ENCODE measurements around the gene ERRFI1.
"Not testable (repeated sequence)": the region's sequence is repeated elsewhere in the genome, so short reads cannot be mapped to it uniquely, and the experiment has no call there.

ERRFI1 gene

GRCh38 chr1:8026153-8026975 is at the start of gene ERRFI1:
ERRFI1 (minus strand) TSS chr1:8026309; CDS start chr1:8015619, 10,690 bp downstream.
- FAIRE-seq: no peak

DNA sequence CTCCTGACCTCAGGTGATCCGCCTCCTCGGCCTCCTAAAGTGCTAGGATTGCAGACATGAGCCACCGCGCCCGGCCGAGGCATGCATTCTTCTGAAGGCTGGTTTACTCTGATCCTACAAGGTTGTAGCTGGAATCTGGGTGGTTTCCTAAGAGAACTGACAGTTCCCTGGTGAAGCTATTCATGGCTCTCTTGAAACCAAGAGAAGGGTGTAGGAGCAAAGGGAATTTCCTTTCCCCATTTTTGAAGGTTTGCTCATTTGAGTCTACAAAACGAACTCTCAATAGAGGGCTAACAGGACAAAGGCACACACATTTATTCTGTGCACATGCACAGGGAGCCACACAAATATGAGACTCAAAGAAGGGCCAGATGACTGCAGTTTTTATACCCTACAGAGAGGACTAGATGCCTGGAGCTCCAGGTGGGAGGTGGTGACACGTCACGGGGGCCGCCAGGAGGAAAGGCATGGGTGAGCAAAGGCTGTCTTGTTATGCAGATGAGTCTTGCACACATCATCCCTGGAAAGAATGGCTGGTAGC is 49.5 kb upstream of the ERRFI1 start:
- no peak for FAIRE-seq

DNA sequence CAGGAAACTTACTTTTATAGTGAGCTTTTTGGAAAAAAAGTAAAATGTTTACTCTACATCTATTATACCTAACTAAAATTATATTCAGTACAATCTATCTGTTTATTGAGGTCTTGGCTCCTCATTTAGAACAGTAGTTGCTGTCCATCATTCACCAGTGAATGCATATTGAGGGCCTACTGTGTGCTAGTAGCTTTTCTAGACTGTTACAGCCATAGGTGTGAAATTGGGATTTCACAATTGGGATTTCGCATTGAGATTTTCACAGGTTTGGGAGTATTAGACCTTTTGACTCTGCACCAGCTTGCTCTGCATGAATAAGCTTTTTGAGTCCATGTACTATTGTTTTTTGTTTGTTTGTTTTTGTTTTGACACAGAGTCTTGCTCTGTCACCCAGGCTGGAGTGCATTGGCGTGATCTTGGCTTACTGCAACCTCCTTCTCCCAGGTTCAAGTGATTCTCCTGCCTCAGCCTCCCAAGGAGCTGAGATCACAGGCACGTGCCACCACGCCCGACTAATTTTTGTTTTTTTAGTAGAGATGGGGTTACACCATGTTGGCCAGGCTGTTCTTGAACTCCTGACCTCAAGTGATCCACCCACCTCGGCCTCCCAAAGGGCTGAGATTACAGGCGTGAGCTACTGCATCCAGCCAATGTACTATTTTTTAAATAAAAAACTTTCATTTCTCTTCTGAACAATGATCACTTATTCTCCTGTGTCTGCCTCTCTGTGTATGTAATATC is 47.2 kb upstream of the ERRFI1 start:
- no peak for FAIRE-seq

- FAIRE-seq: no peak
Measured at GRCh38 chr1:8070381-8070811, 44.3 kb upstream of the ERRFI1 start.

- FAIRE-seq: not testable (repeated sequence)
Measured at GRCh38 chr1:8069614-8070320, 43.7 kb upstream of the ERRFI1 start.

DNA sequence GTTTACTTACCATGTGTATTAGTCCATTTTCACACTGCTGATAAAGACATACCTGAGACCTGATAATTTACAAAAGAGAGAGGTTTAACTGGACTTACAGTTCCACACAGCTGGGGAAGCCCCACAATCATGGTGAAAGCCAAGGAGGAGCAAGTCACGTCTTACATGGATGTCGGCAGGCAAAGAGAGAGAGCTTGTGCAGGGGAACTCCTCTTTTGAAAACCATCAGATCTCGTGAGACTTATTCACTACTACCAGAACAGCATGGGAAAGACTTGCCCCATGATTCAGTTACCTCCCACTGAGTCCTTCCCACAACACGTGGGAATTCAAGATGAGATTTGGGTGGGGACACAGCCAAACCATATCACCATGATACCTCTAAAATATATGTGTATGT is 39.3 kb upstream of the ERRFI1 start:
- FAIRE-seq: no peak

- no peak for FAIRE-seq
Measured at GRCh38 chr1:8063298-8064036, 37.4 kb upstream of the ERRFI1 start.

GRCh38 chr1:8062861-8063260 is 36.8 kb upstream of the ERRFI1 start:
- no peak for FAIRE-seq

DNA sequence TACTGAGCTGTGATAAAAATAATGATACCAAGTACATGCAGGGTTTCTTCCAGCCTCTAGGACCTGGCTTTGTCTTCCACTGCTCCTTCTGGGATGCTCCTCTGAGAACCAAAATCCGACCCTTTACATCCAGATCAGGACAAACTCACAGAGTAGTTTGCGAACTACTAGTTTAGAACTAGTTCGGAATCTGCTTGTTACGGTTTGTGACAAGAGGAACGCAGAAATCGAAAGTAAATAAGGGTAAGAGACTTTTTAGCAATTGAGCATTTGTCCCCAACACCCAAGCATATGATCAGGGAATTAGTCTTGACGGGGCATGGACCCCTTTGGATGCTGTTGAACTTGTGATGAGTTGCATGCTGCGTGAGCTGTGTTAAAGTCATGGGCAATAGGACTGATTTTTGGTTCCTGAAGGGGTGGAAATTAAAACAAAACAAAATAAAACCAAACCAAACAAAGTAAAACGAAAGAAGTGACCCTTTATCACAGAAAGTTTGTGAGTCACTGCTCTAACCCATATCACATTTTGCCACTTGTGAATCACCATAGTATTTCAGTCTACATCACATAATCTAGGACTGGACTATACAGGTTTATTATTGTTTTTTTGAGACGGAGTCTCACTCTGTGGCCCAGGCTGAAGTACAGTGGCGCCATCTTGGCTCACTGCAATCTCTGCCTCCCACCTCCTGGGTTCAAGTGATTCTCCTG is 35.7 kb upstream of the ERRFI1 start:
- no peak for FAIRE-seq

- no peak for FAIRE-seq
Measured at GRCh38 chr1:8061210-8061609, 35.1 kb upstream of the ERRFI1 start.

DNA sequence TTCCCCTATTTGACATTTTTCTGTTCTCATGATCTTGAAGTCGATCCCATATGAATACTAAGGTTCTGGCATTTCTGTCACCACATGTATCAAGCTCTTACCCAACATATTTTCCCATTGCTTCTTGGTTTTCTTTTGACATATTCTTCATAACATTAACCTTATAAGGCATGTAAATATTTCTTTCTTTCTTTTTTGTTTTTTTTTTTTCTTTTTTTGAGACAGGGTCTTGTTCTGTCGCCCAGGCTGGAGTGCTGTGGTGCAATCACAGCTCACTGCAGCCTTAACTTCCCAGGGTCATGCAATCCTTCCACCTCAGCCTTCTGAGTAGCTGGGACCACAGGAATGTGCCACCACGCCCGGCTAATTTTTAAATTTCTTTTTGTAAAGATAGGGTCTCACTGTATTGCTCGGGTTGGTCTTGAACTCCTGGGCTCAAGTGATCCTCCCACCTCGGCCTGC is 33.1 kb upstream of the ERRFI1 start:
- no peak for FAIRE-seq

DNA sequence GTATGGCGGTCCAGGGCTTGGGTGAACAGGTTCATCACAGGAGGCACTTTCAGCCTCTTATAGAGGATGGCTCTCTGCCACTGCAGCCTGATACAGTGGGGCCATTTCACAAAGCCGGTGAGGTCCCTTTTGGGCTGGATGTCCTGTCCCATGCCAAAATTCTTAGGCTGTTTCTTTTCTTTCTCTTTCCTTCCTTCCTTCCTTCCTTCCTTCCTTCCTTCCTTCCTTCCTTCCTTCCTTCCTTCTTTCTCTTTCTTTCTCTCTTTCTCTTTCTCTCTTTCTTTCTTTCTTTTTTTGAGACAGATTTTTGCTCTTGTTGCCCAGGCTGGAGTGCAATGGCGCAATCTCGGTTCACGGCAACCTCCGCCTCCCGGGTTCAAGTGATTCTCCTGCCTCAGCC is 31.7 kb upstream of the ERRFI1 start:
- not testable (repeated sequence) for FAIRE-seq

DNA sequence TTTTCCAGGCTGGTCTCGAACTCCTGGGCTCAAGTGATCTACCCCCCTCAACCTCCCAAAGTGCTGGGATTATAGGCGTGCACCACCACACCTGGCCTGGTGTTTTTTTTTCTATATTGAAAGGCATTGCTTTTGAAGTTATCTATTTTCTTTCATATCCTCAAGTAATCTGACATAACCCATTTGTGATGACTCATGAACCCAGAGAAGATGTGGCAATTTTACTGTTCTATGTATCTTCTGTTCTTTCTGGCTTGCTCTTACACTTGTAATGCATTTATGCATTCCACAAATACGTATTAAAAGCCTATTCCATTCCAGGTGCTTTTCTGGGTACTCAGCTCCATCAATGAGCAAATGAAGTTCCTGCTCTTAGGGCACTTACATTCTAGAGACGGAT is 29.9 kb upstream of the ERRFI1 start:
- no peak for FAIRE-seq

DNA sequence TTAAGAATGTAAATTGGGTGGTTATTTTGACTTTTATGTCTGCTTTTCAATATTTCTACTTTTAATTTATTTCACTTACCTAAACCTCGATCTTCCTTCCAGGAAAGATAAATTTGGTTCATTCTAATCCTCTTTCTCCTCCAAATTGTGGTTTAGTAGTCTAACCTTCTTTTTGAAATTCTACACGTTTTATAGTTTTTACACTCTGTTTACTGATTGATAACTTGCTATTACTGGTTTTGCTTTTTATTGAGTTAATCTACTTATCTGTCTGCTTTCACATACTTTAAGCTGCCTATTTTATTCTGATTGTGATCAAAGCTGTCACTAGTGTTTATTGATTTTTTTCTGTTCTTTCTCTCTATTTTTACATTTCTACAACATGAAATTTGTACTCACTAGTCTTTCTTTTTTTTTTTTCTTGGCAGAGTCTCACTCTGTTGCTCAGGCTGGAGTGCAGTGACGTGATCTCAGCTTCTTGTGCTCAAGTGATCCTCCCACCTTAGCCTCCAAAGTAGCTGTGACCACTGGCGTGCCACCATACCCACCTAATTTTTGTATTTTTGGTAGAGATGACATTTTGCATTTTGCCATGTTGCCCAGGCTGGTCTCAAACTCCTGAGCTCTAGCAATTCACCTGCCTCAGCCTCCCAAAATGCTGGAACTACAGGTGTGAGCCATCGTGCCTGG is 27.9 kb upstream of the ERRFI1 start:
- no peak for FAIRE-seq

DNA sequence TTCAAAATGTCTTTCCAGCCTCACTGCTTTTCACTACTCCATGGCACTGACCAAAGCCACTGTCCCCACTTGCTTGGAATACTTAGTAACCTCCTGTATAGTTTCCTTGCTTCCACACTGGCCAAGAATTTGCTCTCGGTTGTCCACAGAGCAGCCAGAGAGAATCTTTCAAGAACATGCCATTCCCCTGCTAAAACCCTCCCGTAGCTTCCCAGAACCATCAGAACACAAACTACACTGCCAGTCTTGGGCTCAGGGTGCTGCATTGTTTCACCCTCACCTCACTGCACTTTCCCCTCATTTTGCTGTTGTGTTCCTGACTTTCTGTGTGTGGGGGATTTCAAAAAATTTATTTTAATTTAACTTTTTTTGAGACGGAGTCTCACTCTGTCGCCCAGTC is 25.5 kb upstream of the ERRFI1 start:
- FAIRE-seq: no peak

DNA sequence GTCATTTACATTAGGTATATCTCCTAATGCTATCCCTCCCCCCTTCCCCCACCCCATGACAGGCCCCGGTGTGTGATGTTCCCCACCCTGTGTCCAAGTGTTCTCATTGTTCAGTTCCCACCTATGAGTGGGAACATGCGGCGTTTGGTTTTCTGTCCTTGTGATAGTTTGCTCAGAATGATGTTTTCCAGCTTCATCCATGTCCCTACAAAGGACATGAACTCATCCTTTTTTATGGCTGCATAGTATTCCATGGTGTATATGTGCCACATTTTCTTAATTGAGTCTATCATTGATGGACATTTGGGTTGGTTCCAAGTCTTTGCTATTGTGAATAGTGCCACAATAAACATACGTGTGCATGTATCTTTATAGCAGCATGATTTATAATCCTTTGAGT is 23.1 kb upstream of the ERRFI1 start:
- not testable (repeated sequence) for FAIRE-seq

DNA sequence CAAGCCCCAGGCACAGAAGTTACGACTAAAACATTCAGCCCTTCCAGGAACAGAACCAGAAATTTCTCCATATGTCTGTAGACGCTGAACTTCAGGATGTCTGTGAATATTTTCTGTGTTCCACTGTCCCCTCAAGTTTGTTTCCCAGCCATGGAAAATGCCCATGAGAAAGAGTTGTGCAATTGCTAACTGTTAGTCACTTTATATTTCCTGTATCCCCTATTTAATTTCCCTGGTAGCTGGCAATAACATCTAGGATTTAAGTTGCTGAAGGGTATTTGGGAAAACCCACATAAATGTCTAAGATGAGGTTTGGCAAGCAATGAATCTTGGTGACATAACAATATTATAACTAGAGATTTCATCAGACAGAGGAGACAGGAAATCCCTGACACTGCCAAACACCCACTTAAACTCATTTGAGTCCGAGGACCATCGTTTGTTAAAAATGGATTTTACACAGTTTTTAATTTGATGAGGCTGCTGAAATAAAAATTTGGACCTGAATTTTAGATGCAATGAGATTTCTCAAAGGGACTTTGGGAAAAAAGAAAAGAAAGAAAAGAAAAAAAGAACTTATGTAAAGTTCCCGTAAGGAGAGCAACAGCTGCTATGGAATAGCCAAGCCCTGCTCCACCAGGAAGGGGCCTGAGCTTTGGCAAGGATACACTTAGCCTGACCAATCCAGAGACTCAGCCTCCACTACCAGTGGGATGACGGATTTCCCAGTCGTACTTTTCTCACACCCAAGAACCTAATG is 21.8 kb upstream of the ERRFI1 start:
- FAIRE-seq: peak; percentile 3

- FAIRE-seq: no peak
Measured at GRCh38 chr1:8047112-8047511, 21.0 kb upstream of the ERRFI1 start.

GRCh38 chr1:8046391-8046790 is 20.3 kb upstream of the ERRFI1 start:
- no peak for FAIRE-seq

DNA sequence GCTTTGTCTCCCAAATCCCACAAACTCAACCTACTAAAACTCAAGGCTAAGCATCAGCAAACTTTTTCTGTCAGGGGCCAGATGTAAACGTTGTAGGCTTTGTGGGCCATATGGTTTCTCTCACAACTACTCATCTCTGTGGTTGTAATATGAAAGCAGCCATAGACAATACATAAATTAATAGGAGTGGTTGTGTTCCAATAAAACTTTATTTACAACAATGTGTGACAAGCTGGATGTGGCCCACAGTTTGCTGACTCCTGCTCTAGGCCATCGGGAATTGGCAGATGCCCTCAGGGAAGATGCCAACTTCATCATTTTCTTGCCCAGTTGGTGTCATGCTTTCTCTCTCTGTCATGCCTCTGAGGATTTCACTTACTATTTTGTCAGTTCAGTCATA is 17.5 kb upstream of the ERRFI1 start:
- FAIRE-seq: no peak

All from TTC549 (cell line).